ENCODE measurements around the gene NINL.

- no peak for TF ChIP-seq CTCF (IDR thresholded peaks at IDR 0.05)
- no peak for TF ChIP-seq POLR2A (IDR thresholded peaks at IDR 0.05)
- no peak for TF ChIP-seq POLR2AphosphoS5 (IDR thresholded peaks at IDR 0.05)
Measured at GRCh38 chr20:25545171-25545570, 40.2 kb downstream of the NINL start.
